ENCODE results near the gene KIF5C.

DNA sequence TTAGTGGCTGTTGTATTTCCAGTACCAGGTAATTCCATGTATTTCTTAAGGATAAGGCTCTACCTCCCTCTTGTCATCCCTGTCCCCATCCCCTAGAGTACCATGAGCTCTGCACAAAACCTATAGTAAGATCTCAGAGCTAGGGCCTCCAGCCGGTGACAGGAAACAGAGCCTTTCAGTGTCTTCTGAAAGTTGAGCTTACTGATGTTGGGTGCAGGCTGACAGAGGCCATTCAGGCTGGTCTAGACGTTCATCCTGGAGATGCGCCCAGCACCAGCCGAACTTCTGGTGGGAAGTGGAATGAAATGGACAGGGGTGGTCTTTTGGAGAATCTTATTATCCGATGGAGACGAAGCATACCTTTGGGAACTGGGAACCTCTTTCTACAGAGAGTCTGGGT lies 146.7 kb downstream of the KIF5C start:
- TF ChIP-seq CTCF (IDR thresholded peaks at IDR 0.05) (no peak), POLR2A (IDR thresholded peaks at IDR 0.05) (no peak)
